ENCODE measurements around the gene C19orf38.

DNA sequence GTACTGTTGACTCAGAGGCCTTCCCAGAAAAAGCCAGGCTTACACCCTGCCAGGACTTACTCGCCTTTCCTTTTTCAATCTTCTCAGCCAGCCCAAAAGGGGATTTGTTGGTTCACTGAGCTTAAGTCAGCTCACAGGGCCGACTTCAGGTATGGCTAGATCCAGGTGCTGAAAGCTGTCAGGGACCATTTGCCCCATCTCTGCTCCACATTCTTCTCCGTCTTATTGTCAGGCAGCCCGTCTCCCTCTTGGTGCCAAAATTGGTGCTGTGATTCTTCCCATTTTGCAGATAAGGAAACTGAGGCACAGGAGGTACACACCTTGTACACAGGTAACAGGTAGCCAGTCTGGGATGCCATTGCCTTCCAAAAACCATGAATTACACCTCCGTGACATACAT, 2.4 kb downstream of the C19orf38 start:
- TF ChIP-seq RAD21 (IDR thresholded peaks at IDR 0.05) (no peak), GABPA (IDR thresholded peaks at IDR 0.05 in 1 of 2, conservative IDR thresholded peaks at IDR 0.05 in 1 of 2) (no peak), YY1 (IDR thresholded peaks at IDR 0.05) (no peak), REST (IDR thresholded peaks at IDR 0.05) (no peak)
- TF ChIP-seq, protein P1, sequence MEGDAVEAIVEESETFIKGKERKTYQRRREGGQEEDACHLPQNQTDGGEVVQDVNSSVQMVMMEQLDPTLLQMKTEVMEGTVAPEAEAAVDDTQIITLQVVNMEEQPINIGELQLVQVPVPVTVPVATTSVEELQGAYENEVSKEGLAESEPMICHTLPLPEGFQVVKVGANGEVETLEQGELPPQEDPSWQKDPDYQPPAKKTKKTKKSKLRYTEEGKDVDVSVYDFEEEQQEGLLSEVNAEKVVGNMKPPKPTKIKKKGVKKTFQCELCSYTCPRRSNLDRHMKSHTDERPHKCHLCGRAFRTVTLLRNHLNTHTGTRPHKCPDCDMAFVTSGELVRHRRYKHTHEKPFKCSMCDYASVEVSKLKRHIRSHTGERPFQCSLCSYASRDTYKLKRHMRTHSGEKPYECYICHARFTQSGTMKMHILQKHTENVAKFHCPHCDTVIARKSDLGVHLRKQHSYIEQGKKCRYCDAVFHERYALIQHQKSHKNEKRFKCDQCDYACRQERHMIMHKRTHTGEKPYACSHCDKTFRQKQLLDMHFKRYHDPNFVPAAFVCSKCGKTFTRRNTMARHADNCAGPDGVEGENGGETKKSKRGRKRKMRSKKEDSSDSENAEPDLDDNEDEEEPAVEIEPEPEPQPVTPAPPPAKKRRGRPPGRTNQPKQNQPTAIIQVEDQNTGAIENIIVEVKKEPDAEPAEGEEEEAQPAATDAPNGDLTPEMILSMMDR (IDR thresholded peaks at IDR 0.05; ENCODE audit: low read depth, low read length, missing input control) = no peak
- TF ChIP-seq, protein P2, sequence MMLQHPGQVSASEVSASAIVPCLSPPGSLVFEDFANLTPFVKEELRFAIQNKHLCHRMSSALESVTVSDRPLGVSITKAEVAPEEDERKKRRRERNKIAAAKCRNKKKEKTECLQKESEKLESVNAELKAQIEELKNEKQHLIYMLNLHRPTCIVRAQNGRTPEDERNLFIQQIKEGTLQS (IDR thresholded peaks at IDR 0.05) = no peak
